Fibroblast of lung (primary cell): ENCODE data around the gene RELCH. TPM values are rescaled to one million over a fixed set of nuclear protein-coding genes. Genes with fewer than 3 reads are reported as not detected.

Experiments used
- DNase-seq, 2 donors: peaks; one replicate each; pipeline versions ENCODE4 v3.0.0 to v3.0.0-alpha.2; 2010; ENCODE audit warnings: low read depth in 2 of 2
- H2AFZ ChIP-seq: 2 replicates; pipeline ENCODE4 v1.5.1; 2012; ENCODE audit warnings: low read length, control low read depth, inconsistent platforms
- H3K27ac ChIP-seq: 2 replicates; pipeline ENCODE4 v1.5.1; 2011; ENCODE audit warnings: low read length, control low read depth; ENCODE audit not compliant: insufficient read depth
- H3K27me3 ChIP-seq: 2 replicates; pipeline ENCODE4 v1.5.1; 2011; ENCODE audit warnings: mild to moderate bottlenecking, low read length; ENCODE audit not compliant: control insufficient read depth, insufficient read depth
- H3K36me3 ChIP-seq: 2 replicates; pipeline ENCODE4 v1.5.1; 2011; ENCODE audit warnings: low read length; ENCODE audit not compliant: control insufficient read depth, insufficient read depth
- H3K4me1 ChIP-seq: 2 replicates; pipeline ENCODE4 v1.5.1; 2011; ENCODE audit warnings: low read length; ENCODE audit not compliant: control insufficient read depth, insufficient read depth; ENCODE audit errors: extremely low read depth
- H3K4me2 ChIP-seq: 2 replicates; pipeline ENCODE4 v1.5.1; 2011; ENCODE audit warnings: low read length, control low read depth; ENCODE audit not compliant: insufficient read depth; ENCODE audit errors: extremely low read depth
- H3K4me3 ChIP-seq, 4 experiments: fragments of 200-600 bp in 1 of 4; sonication (generic) in 1 of 4; replicated peaks in 1 of 4; 2 replicates each; pipeline ENCODE4 v1.5.1; 2011 to 2016; ENCODE audit warnings: low read length in 4 of 4, low read depth in 3 of 4, mild to moderate bottlenecking in 3 of 4, control low read depth in 2 of 4, inconsistent platforms in 1 of 4, mixed read lengths in 1 of 4; ENCODE audit not compliant: insufficient read depth in 1 of 4; ENCODE audit errors: control extremely low read depth in 1 of 4
- H3K79me2 ChIP-seq: 2 replicates; pipeline ENCODE4 v1.5.1; 2012; ENCODE audit warnings: mild to moderate bottlenecking, low read length, inconsistent platforms; ENCODE audit not compliant: control insufficient read depth, insufficient read depth
- H3K9ac ChIP-seq: 2 replicates; pipeline ENCODE4 v1.5.1; 2011; ENCODE audit warnings: mild to moderate bottlenecking, low read length, control low read depth; ENCODE audit not compliant: insufficient read depth
- H3K9me3 ChIP-seq: 2 replicates; pipeline ENCODE4 v1.5.1; 2012; ENCODE audit warnings: low read depth, low read length; ENCODE audit not compliant: control insufficient read depth, insufficient read depth
- H4K20me1 ChIP-seq: 2 replicates; pipeline ENCODE4 v1.5.1; 2011; ENCODE audit warnings: low read length; ENCODE audit not compliant: control insufficient read depth, insufficient read depth; ENCODE audit errors: extremely low read depth
- EZH2 ChIP-seq: IDR thresholded peaks from 2 replicates; pipeline ENCODE4 v1.5.1; 2012; ENCODE audit warnings: low read length, control low read depth, mild to moderate bottlenecking; ENCODE audit errors: missing control alignments
- polyA plus RNA-seq, 2 donors: library from polyadenylated mRNA; depleted of rRNA in 1 of 2; stranded (reverse) in 1 of 2; unstranded in 1 of 2; fragments of >200 nt; gene quantifications; 2 replicates each; pipeline ENCODE4 v1.2.1, GENCODE V29; 2011 to 2012; ENCODE audit warnings: missing spikeins in 1 of 2
- total RNA-seq: library from RNA; depleted of rRNA; stranded (reverse); fragments of >200 nt; gene quantifications from 2 replicates; pipeline ENCODE4 v1.2.1, GENCODE V29; 2014
- TF ChIP-seq, protein P1 (sequence below), 2 donors: IDR thresholded peaks in 1 of 2; conservative IDR thresholded peaks in 1 of 2; 1 replicate in 1 of 2; 2 replicates in 1 of 2; pipeline ENCODE4 v1.5.1; 2011 to 2012; ENCODE audit warnings: low read length in 2 of 2, control low read depth in 1 of 2, inconsistent platforms in 1 of 2, low read depth in 1 of 2, mild to moderate bottlenecking in 1 of 2

Gene RELCH
- total and polyA plus RNA-seq, 2 donors (not counting 1 experiment from before 2014, with no cell fraction given): 13.1 to 34.5 TPM

- Histone ChIP-seq H3K4me2 (no peak overlapping the region), H3K36me3 (no peaks in the 10 kb centered on the region), H3K4me1 (no peaks in the 10 kb centered on the region), H3K79me2 (no peaks in the 10 kb centered on the region), H3K4me3 (no peak overlapping the region), H3K9ac (no peak overlapping the region), H3K27me3 (no peaks in the 10 kb centered on the region), H4K20me1 (no peaks in the 10 kb centered on the region), H3K27ac (no peak overlapping the region), H2AFZ (no peak overlapping the region), H3K9me3 (no peaks in the 10 kb centered on the region)
- no peak for DNase-seq
- TF ChIP-seq, protein P1, sequence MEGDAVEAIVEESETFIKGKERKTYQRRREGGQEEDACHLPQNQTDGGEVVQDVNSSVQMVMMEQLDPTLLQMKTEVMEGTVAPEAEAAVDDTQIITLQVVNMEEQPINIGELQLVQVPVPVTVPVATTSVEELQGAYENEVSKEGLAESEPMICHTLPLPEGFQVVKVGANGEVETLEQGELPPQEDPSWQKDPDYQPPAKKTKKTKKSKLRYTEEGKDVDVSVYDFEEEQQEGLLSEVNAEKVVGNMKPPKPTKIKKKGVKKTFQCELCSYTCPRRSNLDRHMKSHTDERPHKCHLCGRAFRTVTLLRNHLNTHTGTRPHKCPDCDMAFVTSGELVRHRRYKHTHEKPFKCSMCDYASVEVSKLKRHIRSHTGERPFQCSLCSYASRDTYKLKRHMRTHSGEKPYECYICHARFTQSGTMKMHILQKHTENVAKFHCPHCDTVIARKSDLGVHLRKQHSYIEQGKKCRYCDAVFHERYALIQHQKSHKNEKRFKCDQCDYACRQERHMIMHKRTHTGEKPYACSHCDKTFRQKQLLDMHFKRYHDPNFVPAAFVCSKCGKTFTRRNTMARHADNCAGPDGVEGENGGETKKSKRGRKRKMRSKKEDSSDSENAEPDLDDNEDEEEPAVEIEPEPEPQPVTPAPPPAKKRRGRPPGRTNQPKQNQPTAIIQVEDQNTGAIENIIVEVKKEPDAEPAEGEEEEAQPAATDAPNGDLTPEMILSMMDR (conservative IDR thresholded peaks at IDR 0.05 in 1 of 2, IDR thresholded peaks at IDR 0.05 in 1 of 2; ENCODE audit: low read depth in 1 of 2, low read length in 2 of 2): no peak
- TF ChIP-seq EZH2: no peak
Measured at GRCh38 chr18:62258093-62258492, 71.0 kb downstream of the RELCH start.

DNA sequence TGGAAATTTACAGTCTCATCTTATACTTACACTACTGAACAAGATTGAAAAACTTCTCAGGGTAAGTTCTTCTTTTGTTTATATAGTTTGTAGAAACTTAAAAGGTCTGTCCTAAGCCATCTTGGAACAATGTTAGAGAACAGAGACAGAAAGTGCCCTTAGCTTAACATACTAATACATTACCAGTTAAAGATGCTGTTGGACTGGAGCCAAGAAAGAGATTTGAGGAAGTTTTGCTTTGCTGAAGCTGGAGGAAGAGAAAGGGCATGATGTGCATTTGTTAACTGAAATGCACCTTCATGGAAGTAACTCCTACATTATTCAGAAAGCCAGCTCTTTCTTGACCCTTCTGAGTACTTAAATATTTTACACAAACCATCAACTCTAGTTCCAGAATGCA lies 71.6 kb downstream of the RELCH start:
- no peaks in the 10 kb centered on the region for H4K20me1 ChIP-seq
- no peaks in the 10 kb centered on the region for H3K27me3 ChIP-seq
- DNase-seq: no peak
- H2AFZ ChIP-seq: no peak overlapping the region
- H3K27ac ChIP-seq: no peak overlapping the region
- H3K4me2 ChIP-seq: no peak overlapping the region
- H3K4me1 ChIP-seq: no peaks in the 10 kb centered on the region
- no peak overlapping the region for H3K4me3 ChIP-seq
- no peak for TF ChIP-seq EZH2
- H3K36me3 ChIP-seq: no peaks in the 10 kb centered on the region
- H3K9ac ChIP-seq: no peak overlapping the region
- no peaks in the 10 kb centered on the region for H3K79me2 ChIP-seq
- no peaks in the 10 kb centered on the region for H3K9me3 ChIP-seq

DNA sequence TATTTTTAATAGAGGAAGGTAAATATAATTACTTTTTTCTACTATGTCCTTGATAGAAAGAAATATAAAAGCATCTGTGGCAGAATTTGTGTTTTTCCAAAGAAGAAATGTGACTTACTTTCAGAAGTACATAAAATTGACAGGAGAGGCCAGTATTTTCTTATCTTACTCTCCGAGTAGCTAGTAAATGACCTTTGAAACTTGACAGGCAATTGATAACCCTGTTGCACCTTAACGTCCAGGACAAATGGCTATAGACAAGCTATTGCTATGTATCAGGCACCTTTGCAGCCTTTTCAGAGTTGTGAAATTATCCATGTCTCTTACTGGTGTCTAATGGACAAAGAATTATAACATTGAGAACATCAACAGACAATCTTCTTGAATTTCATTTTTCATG lies 75.0 kb downstream of the RELCH start:
- no peak overlapping the region for H3K27ac ChIP-seq
- H3K9me3 ChIP-seq: no peaks in the 10 kb centered on the region
- no peaks in the 10 kb centered on the region for H3K79me2 ChIP-seq
- no peaks in the 10 kb centered on the region for H4K20me1 ChIP-seq
- no peak overlapping the region for H3K4me2 ChIP-seq
- H3K36me3 ChIP-seq: no peaks in the 10 kb centered on the region
- H3K9ac ChIP-seq: no peak overlapping the region
- H2AFZ ChIP-seq: no peak overlapping the region
- H3K27me3 ChIP-seq: no peaks in the 10 kb centered on the region
- no peak overlapping the region for H3K4me3 ChIP-seq
- no peaks in the 10 kb centered on the region for H3K4me1 ChIP-seq
- TF ChIP-seq, protein P1 (conservative IDR thresholded peaks at IDR 0.05 in 1 of 2, IDR thresholded peaks at IDR 0.05 in 1 of 2; ENCODE audit: low read depth in 1 of 2, low read length in 2 of 2): no peak
- no peak for TF ChIP-seq EZH2
- DNase-seq: no peak
